HG03097 (cell line): ENCODE data around the gene DTX3.

Experiments used
- ATAC-seq: cut with Tn5 transposase; IDR thresholded peaks from one replicate; pipeline ENCODE4 v1.9.1; 2021; ENCODE audit not compliant: unreplicated experiment, low FRiP score

DTX3 gene

GRCh38 chr12:57605811-57606311 is 1.2 kb downstream of the DTX3 start:
- no peak for ATAC-seq

GRCh38 chr12:57606399-57606798 is 1.8 kb downstream of the DTX3 start:
- ATAC-seq = no peak

- ATAC-seq = no peak
Measured at GRCh38 chr12:57606821-57607220, 2.2 kb downstream of the DTX3 start.

- ATAC-seq = no peak
Measured at GRCh38 chr12:57607958-57608663, 3.5 kb downstream of the DTX3 start.

GRCh38 chr12:57609101-57609780 is 4.6 kb downstream of the DTX3 start:
- no peak for ATAC-seq

GRCh38 chr12:57609781-57610553 is 5.3 kb downstream of the DTX3 start:
- ATAC-seq = no peak

GRCh38 chr12:57610554-57611107 is 6.0 kb downstream of the DTX3 start:
- ATAC-seq = no peak

- no peak for ATAC-seq
Measured at GRCh38 chr12:57611108-57611826, 6.6 kb downstream of the DTX3 start, which contains the start of gene ARHGEF25. TSS of gene ARHGEF25 (plus strand) at chr12:57611435. CDS start at chr12:57611895, 460 bp downstream.

GRCh38 chr12:57611827-57612710 is 7.4 kb downstream of the DTX3 start:
- no peak for ATAC-seq

- no peak for ATAC-seq
Measured at GRCh38 chr12:57612711-57613426, 8.2 kb downstream of the DTX3 start.

- ATAC-seq = no peak
Measured at GRCh38 chr12:57613427-57614109, 8.9 kb downstream of the DTX3 start.

GRCh38 chr12:57614178-57614947 is 9.7 kb downstream of the DTX3 start:
- ATAC-seq = no peak

GRCh38 chr12:57614948-57615500 is 10.4 kb downstream of the DTX3 start:
- no peak for ATAC-seq

- no peak for ATAC-seq
Measured at GRCh38 chr12:57615637-57616036, 11.0 kb downstream of the DTX3 start.

- ATAC-seq = no peak
Measured at GRCh38 chr12:57616383-57617101, 11.9 kb downstream of the DTX3 start.

GRCh38 chr12:57617942-57618341 is 13.3 kb downstream of the DTX3 start:
- ATAC-seq = no peak
